BLaER1 (cell line): ENCODE results near the gene NR4A2.

Source experiments
- H3K27ac ChIP-seq: shearing (Covaris generic); formaldehyde crosslinking; 2 replicates; pipeline ENCODE4 v1.8.1; 2022
- H3K27me3 ChIP-seq: shearing (Covaris generic); formaldehyde crosslinking; 2 replicates; pipeline ENCODE4 v1.8.1; 2022
- H3K36me3 ChIP-seq: shearing (Covaris generic); formaldehyde crosslinking; 2 replicates; pipeline ENCODE4 v1.8.1; 2022
- H3K4me1 ChIP-seq: shearing (Covaris generic); formaldehyde crosslinking; 2 replicates; pipeline ENCODE4 v1.8.1; 2022
- H3K4me2 ChIP-seq: shearing (Covaris generic); formaldehyde crosslinking; 2 replicates; pipeline ENCODE4 v1.8.1; 2022
- H3K4me3 ChIP-seq: shearing (Covaris generic); formaldehyde crosslinking; 2 replicates; pipeline ENCODE4 v1.8.1; 2022
- H3K9ac ChIP-seq: shearing (Covaris generic); formaldehyde crosslinking; 2 replicates; pipeline ENCODE4 v1.8.1; 2022
- H3K9me3 ChIP-seq: shearing (Covaris generic); formaldehyde crosslinking; 2 replicates; pipeline ENCODE4 v1.8.1; 2022
- H4K20me1 ChIP-seq: shearing (Covaris generic); formaldehyde crosslinking; 2 replicates; pipeline ENCODE4 v1.8.1; 2022
- Cebpa-rat ChIP-seq: shearing (Covaris generic); IDR thresholded peaks from 2 replicates; pipeline ENCODE4 v1.8.1; 2022

NR4A2 gene

DNA sequence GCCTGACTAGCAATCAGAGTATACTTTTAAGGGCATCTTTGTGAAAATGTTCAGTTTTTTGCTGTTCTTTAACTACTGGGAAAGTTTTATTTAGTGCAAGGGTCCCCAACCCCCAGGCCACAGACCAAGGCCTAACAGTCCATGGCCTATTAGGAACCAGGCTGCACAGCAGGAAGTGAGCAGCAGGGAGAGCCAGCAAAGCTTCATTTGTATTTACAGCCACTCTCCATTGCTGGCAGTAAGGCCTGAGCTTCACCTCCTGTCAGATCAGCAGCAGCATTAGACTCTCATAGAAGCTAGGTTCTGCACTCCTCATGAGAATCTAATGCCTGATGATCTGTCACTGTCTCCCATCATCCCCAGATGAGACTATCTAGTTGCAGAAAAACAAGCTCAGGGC, 17.1 kb upstream of the NR4A2 start:
- H3K4me2 ChIP-seq = no peak overlapping the region
- H3K27ac ChIP-seq = no peak overlapping the region
- no peaks in the 10 kb centered on the region for H3K36me3 ChIP-seq
- no peaks in the 10 kb centered on the region for H3K27me3 ChIP-seq
- H3K9ac ChIP-seq = no peak overlapping the region
- no peaks in the 10 kb centered on the region for H3K9me3 ChIP-seq
- no peak for TF ChIP-seq Cebpa-rat
- no peaks in the 10 kb centered on the region for H4K20me1 ChIP-seq
- no peak overlapping the region for H3K4me3 ChIP-seq
- no peaks in the 10 kb centered on the region for H3K4me1 ChIP-seq

DNA sequence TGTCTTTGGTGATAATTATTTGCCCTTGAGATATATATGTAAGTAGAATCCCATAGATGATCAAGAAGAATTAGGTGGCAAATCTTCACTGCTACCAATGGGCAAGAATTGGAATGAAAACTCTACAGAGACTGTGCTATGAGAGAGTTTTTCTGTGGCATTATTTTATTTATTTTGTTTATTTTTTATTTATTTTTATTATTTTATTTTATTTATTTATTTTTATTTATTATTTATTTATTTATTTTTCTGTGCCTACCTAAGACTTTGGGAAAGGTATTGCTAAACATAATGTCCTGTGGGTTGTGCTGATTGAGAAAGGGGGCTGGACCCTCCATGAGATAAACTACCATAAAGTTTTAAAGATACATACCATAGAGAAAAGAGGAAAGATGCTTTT, 16.6 kb upstream of the NR4A2 start:
- H3K27ac ChIP-seq = no peak overlapping the region
- H3K9ac ChIP-seq = no peak overlapping the region
- H3K4me3 ChIP-seq = no peak overlapping the region
- H3K4me2 ChIP-seq = no peak overlapping the region
- H4K20me1 ChIP-seq = no peaks in the 10 kb centered on the region
- TF ChIP-seq Cebpa-rat = no peak
- H3K4me1 ChIP-seq = no peaks in the 10 kb centered on the region
- H3K36me3 ChIP-seq = no peaks in the 10 kb centered on the region
- no peaks in the 10 kb centered on the region for H3K27me3 ChIP-seq
- H3K9me3 ChIP-seq = no peaks in the 10 kb centered on the region

DNA sequence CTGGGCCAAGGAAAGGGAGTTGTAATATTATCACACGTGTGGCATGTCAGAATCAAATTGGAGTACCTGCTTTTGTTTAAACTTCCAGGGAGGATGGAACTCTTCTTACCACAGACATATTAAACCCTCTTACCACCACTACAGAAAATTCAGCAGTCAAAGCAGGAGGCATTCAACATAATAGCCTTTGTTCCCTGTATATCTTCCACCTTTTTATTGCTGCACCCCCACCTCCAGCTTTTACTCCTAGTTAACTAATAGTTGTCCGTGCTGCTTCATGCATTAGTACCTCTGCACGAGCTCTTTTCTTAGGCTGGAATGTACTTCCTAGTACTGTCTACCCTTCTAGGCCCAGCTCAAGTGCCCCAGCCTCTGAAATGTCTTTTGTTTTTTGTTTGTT, 14.9 kb upstream of the NR4A2 start:
- H4K20me1 ChIP-seq = no peaks in the 10 kb centered on the region
- H3K27ac ChIP-seq = no peak overlapping the region
- H3K9me3 ChIP-seq = no peaks in the 10 kb centered on the region
- H3K4me3 ChIP-seq = no peak overlapping the region
- H3K4me2 ChIP-seq = no peak overlapping the region
- H3K9ac ChIP-seq = no peak overlapping the region
- H3K36me3 ChIP-seq = no peaks in the 10 kb centered on the region
- no peak for TF ChIP-seq Cebpa-rat
- H3K4me1 ChIP-seq = peaks cover 8% of the 10 kb centered on the region
- no peaks in the 10 kb centered on the region for H3K27me3 ChIP-seq

DNA sequence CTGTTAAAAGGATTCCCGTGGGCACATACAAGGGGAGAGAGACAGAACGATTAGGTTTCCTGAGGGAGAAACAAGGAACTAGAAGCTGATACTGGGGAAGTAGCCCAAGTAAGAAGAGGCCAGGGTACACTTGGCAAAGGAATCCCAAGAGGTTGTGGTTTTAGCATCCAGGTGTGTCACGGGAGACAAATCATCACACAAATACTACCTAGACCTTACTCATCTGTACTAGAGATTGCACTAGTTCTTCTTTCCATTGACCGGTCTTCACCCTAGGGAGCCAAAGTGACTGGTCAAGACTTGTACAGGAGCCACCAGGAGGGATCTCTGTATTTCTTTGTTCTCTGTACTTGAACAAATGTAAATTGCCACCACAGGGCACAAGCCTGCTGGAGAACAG, 14.2 kb upstream of the NR4A2 start:
- TF ChIP-seq Cebpa-rat = no peak

DNA sequence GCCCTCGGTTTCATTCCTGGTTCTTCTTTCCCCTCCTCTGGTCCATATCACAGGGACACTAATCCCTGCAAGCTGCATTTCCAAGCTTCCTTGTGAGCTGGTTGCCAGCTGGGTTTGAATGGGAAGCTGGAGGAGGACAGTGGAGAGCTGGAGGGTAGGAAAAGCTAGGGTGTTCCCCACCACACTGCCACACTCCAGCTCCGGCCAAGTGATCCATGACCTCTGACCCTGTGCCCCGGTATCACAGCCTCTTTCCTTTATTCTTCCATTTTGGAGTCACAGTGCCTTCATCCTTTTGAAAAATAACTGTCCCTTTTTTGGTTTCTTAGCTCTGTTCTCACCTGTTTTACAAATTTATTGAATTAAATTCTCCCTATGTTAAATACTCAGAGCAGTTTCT, 13.1 kb upstream of the NR4A2 start:
- no peaks in the 10 kb centered on the region for H3K9me3 ChIP-seq
- H3K27ac ChIP-seq = no peak overlapping the region
- H3K4me2 ChIP-seq = no peak overlapping the region
- H4K20me1 ChIP-seq = no peaks in the 10 kb centered on the region
- peaks cover 15% of the 10 kb centered on the region for H3K4me1 ChIP-seq
- no peak overlapping the region for H3K4me3 ChIP-seq
- H3K9ac ChIP-seq = no peak overlapping the region
- H3K36me3 ChIP-seq = no peaks in the 10 kb centered on the region
- TF ChIP-seq Cebpa-rat = no peak
- H3K27me3 ChIP-seq = no peaks in the 10 kb centered on the region

More for the DNA sequence above, 14.2 kb upstream of the NR4A2 start:
- no peak overlapping the region for H3K4me2 ChIP-seq
- no peak overlapping the region for H3K27ac ChIP-seq
- no peaks in the 10 kb centered on the region for H4K20me1 ChIP-seq
- no peak overlapping the region for H3K9ac ChIP-seq
- peaks cover 8% of the 10 kb centered on the region for H3K4me1 ChIP-seq
- H3K9me3 ChIP-seq = no peaks in the 10 kb centered on the region
- no peaks in the 10 kb centered on the region for H3K27me3 ChIP-seq
- H3K36me3 ChIP-seq = no peaks in the 10 kb centered on the region
- H3K4me3 ChIP-seq = no peak overlapping the region

DNA sequence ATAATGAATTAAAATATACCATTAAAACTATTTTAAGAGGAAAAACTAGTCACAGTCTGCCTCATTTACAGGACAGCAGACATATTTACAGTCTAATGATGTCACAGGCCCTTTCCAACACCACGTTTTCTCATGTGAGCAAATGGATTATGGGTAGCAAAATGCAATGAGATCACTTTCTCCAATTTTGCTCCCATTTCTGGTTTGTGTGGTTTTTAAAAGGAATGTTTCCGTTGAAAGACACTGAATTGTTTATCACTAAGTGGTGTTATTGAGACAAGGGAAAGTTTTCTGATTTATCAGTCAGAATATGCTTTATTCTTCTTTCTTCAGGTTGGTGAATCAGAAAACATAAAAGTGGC, 11.4 kb upstream of the NR4A2 start:
- no peak for TF ChIP-seq Cebpa-rat
- Histone ChIP-seq H3K27ac (no peak overlapping the region), H3K4me2 (no peak overlapping the region), H3K27me3 (no peaks in the 10 kb centered on the region), H3K36me3 (no peaks in the 10 kb centered on the region), H3K4me3 (no peak overlapping the region), H3K9me3 (no peaks in the 10 kb centered on the region), H4K20me1 (no peaks in the 10 kb centered on the region), H3K9ac (no peak overlapping the region), H3K4me1 (peaks cover 19% of the 10 kb centered on the region)

DNA sequence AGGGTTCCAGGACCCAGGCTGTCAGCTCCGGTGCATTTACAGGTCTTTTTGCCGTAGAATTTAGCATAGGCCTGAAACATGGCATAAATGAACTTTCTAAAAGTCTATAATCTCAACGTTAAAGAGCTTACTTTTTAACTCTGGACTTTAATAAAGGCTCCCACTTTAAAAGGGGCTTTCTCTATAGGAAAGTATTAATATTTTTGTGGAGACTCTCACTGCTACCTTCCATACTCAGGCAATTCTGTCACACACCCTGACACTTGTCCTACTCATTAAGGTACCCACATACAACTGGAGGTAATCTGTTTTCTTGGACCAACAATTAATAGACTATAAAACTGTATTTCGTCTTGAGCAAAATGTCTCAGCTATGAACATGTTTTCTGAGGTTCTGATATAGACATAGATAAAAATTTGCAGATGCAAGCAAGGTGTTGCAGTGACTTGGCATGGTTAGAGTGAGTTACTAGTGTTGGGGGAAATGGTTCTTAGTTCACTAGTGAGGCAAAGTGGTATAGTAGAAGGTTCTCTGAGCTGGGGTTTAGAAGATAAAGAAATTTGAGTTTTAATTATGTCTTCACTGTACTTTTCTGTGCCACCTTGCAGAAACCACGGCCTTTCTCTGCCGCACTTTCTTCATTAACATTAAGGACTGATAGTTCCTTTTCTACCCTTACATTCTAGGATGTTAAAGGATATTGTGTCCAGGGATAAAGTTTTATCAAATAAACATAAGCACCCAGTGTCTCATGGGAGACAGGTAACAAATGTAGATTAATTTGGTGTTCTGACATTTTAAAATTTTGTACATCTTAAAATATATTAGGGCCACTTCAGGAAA, 10.8 kb upstream of the NR4A2 start:
- Histone ChIP-seq H3K27ac (peak overlapping the region; percentile 97), H3K9ac (peak overlapping the region; percentile 96), H3K4me2 (peak overlapping the region; percentile 91), H3K4me3 (peak overlapping the region; percentile 94), H3K27me3 (no peaks in the 10 kb centered on the region), H4K20me1 (no peaks in the 10 kb centered on the region), H3K9me3 (no peaks in the 10 kb centered on the region), H3K36me3 (no peaks in the 10 kb centered on the region), H3K4me1 (peaks cover 19% of the 10 kb centered on the region)
- TF ChIP-seq Cebpa-rat = no peak

DNA sequence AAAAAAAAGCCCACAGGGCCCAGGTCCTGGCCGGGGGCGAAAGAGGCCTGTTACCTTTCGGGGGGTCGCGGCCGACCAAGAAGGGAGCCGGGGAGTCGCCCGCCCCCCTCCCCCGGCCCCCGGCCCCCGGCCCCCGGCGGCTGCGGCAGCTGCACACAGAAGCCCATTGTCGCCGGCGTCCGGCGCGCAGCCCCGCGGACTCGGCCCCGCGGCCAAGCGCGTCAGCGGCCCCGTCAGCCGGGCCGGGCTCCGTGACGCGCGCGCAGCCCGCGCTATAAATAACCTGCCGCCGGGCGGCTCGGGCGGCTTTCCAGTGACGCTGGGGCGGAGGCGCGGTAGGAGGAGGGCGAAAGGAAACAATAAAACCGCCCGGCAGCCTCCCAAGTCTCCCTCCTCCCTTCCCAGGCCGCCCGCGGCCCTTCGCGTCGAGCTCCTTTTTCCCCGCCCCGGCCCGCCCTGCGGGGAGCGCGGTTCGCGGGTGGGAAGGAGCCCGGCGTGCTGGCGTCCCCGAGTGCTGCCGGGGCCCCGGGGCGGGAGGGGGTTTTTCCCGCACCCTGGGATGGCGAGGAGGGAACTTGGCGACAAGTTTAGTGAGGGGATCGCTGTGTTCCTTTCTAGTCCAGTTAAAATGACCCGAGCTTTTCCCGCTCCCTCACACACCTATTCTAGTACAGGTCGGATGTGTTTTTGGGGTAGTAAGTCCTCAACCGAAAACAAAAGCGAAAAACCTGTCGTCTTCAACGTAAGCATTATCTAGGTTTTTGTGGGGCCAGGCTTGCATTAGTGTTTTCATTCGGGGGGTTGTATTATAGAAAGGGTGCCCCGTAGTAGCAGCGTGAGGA, 10.0 kb upstream of the NR4A2 start:
- peak overlapping the region; percentile 91 for H3K4me2 ChIP-seq
- H3K4me1 ChIP-seq = peaks cover 19% of the 10 kb centered on the region
- H3K9me3 ChIP-seq = no peaks in the 10 kb centered on the region
- no peak for TF ChIP-seq Cebpa-rat
- H3K27ac ChIP-seq = peak overlapping the region; percentile 97
- no peaks in the 10 kb centered on the region for H4K20me1 ChIP-seq
- no peaks in the 10 kb centered on the region for H3K36me3 ChIP-seq
- peak overlapping the region; percentile 96 for H3K9ac ChIP-seq
- H3K27me3 ChIP-seq = no peaks in the 10 kb centered on the region
- H3K4me3 ChIP-seq = peak overlapping the region; percentile 94

DNA sequence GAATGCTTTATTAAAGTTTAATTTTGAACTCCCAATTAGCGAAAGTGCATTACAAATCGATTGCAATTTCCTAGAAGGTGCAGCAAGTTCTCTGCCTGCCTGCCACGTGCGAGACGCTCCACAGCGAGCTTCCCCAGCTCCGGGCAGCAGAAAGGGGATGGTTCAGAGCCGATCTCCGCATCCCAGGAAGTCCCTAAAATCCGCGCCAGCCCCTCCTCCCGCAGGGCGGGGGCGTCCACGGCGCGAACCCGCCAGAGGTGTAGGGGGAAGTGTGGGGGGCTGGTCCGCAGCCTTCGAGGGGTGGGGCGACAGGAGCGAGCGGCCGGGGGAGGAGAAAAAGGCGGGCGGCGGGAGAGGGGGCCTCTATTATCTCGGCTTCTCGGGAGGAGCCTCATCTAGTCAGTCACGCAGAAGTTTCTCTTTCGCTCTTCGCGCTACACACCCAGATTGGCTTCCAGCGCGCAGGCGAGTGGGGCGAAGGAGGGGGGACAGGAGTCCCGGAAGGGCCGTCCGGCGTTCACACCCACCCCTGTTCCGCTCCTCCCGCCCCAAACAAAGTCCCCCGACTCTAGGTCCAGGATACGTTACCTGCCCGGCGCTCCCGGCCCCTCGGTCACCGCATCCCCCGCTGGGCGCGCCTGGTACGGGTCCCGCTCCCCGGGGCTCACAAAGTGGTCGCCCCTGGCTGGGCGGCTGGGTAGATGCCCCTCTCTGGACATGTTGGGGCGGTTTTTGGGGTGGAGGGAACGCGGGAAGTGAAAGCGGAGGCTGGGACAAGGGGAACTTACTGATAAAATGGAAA, 9.1 kb upstream of the NR4A2 start:
- TF ChIP-seq Cebpa-rat = no peak
- peak overlapping the region; percentile 96 for H3K9ac ChIP-seq
- H3K9me3 ChIP-seq = no peaks in the 10 kb centered on the region

More for the DNA sequence above, 9.1 kb upstream of the NR4A2 start:
- Histone ChIP-seq H4K20me1 (no peaks in the 10 kb centered on the region), H3K4me3 (peak overlapping the region; percentile 94), H3K4me1 (peaks cover 19% of the 10 kb centered on the region), H3K27me3 (no peaks in the 10 kb centered on the region), H3K36me3 (no peaks in the 10 kb centered on the region), H3K4me2 (peak overlapping the region; percentile 87), H3K27ac (peak overlapping the region; percentile 97)
